OCI-LY1 (cell line): ENCODE results near the gene PPP1CB.

Source experiments
- EZH2 ChIP-seq: fragments of 200-600 bp; sonication (generic), shearing (Covaris generic); IDR thresholded peaks from 2 replicates; pipeline ENCODE4 v1.8.0; 2017; ENCODE audit warnings: borderline replicate concordance, mixed run types, mild to moderate bottlenecking, antibody characterized with exemption, low read length, moderate library complexity, mixed read lengths
- TF ChIP-seq, protein P1 (sequence below): fragments of 200-600 bp; sonication (generic), shearing (Covaris generic); IDR thresholded peaks from 2 replicates; pipeline ENCODE4 v1.5.1; 2017; ENCODE audit warnings: mild to moderate bottlenecking, antibody characterized with exemption, low read length, moderate library complexity, mixed read lengths

- TF ChIP-seq, protein P1, sequence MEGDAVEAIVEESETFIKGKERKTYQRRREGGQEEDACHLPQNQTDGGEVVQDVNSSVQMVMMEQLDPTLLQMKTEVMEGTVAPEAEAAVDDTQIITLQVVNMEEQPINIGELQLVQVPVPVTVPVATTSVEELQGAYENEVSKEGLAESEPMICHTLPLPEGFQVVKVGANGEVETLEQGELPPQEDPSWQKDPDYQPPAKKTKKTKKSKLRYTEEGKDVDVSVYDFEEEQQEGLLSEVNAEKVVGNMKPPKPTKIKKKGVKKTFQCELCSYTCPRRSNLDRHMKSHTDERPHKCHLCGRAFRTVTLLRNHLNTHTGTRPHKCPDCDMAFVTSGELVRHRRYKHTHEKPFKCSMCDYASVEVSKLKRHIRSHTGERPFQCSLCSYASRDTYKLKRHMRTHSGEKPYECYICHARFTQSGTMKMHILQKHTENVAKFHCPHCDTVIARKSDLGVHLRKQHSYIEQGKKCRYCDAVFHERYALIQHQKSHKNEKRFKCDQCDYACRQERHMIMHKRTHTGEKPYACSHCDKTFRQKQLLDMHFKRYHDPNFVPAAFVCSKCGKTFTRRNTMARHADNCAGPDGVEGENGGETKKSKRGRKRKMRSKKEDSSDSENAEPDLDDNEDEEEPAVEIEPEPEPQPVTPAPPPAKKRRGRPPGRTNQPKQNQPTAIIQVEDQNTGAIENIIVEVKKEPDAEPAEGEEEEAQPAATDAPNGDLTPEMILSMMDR, result no peak
- TF ChIP-seq EZH2, result no peak
These were observed 9.8 kb downstream of the PPP1CB start for GRCh38 chr2:28761420-28761819.
